IMR-90 (cell line): ENCODE results near the gene CHPT1. TPM values are rescaled to one million over a fixed set of nuclear protein-coding genes. Genes with fewer than 3 reads are reported as not detected.

Experiments
- ATAC-seq: fragments of 200-7000 bp; cut with Tn5 transposase; 2 replicates; pipeline ENCODE4 v1.9.1; 2020; ENCODE audit warnings: low read depth, mild to moderate bottlenecking, moderate library complexity
- BruUV-seq: library from RNA; stranded (reverse); fragments of 400-500 nt; replicated peaks from 2 replicates; lab custom pipeline; 2021; lab: Mats Ljungman, UMichigan
- CTCF ChIA-PET: fragments of 300-600 bp; formaldehyde crosslinking; extraction: SDS; loops from one replicate; lab custom pipeline; 2021; ENCODE audit warnings: antibody characterized with exemption; lab: Yijun Ruan, JAX
- POLR2A ChIA-PET: fragments of 300-600 bp; sonication (Branson Sonifier 250); formaldehyde crosslinking; loops from one replicate; lab custom pipeline; 2022; ENCODE audit warnings: antibody characterized with exemption; ENCODE audit not compliant: unreplicated experiment; lab: Charles Lee
- DNase-seq: peaks from one replicate; pipeline ENCODE4 v3.0.0; 2013
- H2AFZ ChIP-seq: replicated peaks from 2 replicates; pipeline ENCODE3; 2013; ENCODE audit warnings: low read length, mild to moderate bottlenecking; ENCODE audit not compliant: poor library complexity
- H2AK5ac ChIP-seq: 2 replicates; pipeline ENCODE4 v1.6.1; 2013; ENCODE audit warnings: low read depth, low read length, inconsistent platforms
- H2AK9ac ChIP-seq: replicated peaks from 2 replicates; pipeline ENCODE3; 2013; ENCODE audit warnings: mild to moderate bottlenecking, low read depth, low read length, moderate library complexity; ENCODE audit not compliant: poor library complexity
- H2BK120ac ChIP-seq: 2 replicates; pipeline ENCODE4 v1.6.1; 2013; ENCODE audit warnings: low read depth, low read length, inconsistent platforms
- H2BK15ac ChIP-seq: 3 replicates; pipeline ENCODE4 v1.6.1; 2013; ENCODE audit warnings: low read depth, low read length, inconsistent platforms
- H2BK20ac ChIP-seq: 2 replicates; pipeline ENCODE4 v1.6.1; 2013; ENCODE audit warnings: low read depth, mild to moderate bottlenecking, inconsistent platforms, low read length, moderate library complexity
- H2BK5ac ChIP-seq: 2 replicates; pipeline ENCODE4 v1.6.1; 2013; ENCODE audit warnings: mild to moderate bottlenecking, low read depth, low read length, inconsistent platforms; ENCODE audit not compliant: poor library complexity, severe bottlenecking
- H3K14ac ChIP-seq: replicated peaks from 2 replicates; pipeline ENCODE4 v1.6.1; 2013; ENCODE audit warnings: low read depth, low read length, inconsistent platforms
- H3K18ac ChIP-seq: 2 replicates; pipeline ENCODE4 v1.6.1; 2013; ENCODE audit warnings: low read depth, low read length, control low read depth
- H3K23ac ChIP-seq: 2 replicates; pipeline ENCODE4 v1.6.1; 2013; ENCODE audit warnings: low read depth, low read length, inconsistent platforms
- H3K27ac ChIP-seq: 2 replicates; pipeline ENCODE4 v1.5.1; 2013; ENCODE audit warnings: mild to moderate bottlenecking, control low read depth, low read length; ENCODE audit not compliant: insufficient read depth
- H3K27me3 ChIP-seq: 2 replicates; pipeline ENCODE4 v1.6.1; 2013; ENCODE audit warnings: low read length; ENCODE audit not compliant: control insufficient read depth, insufficient read depth
- H3K36me3 ChIP-seq: 2 replicates; pipeline ENCODE4 v1.6.1; 2013; ENCODE audit warnings: low read length, mixed read lengths; ENCODE audit not compliant: control insufficient read depth, insufficient read depth
- H3K4ac ChIP-seq: 2 replicates; pipeline ENCODE4 v1.6.1; 2013; ENCODE audit warnings: low read depth, low read length, inconsistent platforms
- H3K4me1 ChIP-seq: 2 replicates; pipeline ENCODE4 v1.6.1; 2013; ENCODE audit warnings: low read length, mixed read lengths; ENCODE audit not compliant: control insufficient read depth, insufficient read depth
- H3K4me2 ChIP-seq: 2 replicates; pipeline ENCODE4 v1.6.1; 2013; ENCODE audit warnings: low read depth, mild to moderate bottlenecking, control low read depth, low read length, moderate library complexity
- H3K4me3 ChIP-seq: 2 replicates; pipeline ENCODE4 v1.5.1; 2013; ENCODE audit warnings: low read depth, mild to moderate bottlenecking, control low read depth, low read length, moderate library complexity; ENCODE audit not compliant: insufficient read depth
- H3K56ac ChIP-seq: 2 replicates; pipeline ENCODE4 v1.6.1; 2013; ENCODE audit warnings: low read length, inconsistent platforms; ENCODE audit not compliant: insufficient read depth; ENCODE audit errors: extremely low read depth
- H3K79me1 ChIP-seq, 2 experiments: 2 replicates each; pipeline ENCODE4 v1.6.1; 2013; ENCODE audit warnings: low read length in 2 of 2, inconsistent platforms in 1 of 2, low read depth in 1 of 2
- H3K9ac ChIP-seq: 2 replicates; pipeline ENCODE4 v1.6.1; 2013; ENCODE audit warnings: low read depth, low read length, control low read depth
- H3K9me1 ChIP-seq: 2 replicates; pipeline ENCODE4 v1.6.1; 2013; ENCODE audit warnings: low read length, inconsistent platforms; ENCODE audit not compliant: insufficient read depth
- H3K9me3 ChIP-seq: 2 replicates; pipeline ENCODE4 v1.6.1; 2013; ENCODE audit warnings: low read length; ENCODE audit not compliant: control insufficient read depth, insufficient read depth
- H4K20me1 ChIP-seq: 2 replicates; pipeline ENCODE4 v1.6.1; 2013; ENCODE audit warnings: low read length, inconsistent platforms; ENCODE audit not compliant: insufficient read depth
- H4K5ac ChIP-seq: 2 replicates; pipeline ENCODE4 v1.6.1; 2013; ENCODE audit warnings: mild to moderate bottlenecking, low read depth, low read length, control low read depth
- H4K8ac ChIP-seq, 2 experiments: 2 replicates each; pipeline ENCODE4 v1.6.1; 2013; ENCODE audit warnings: low read depth in 2 of 2, low read length in 2 of 2, control low read depth in 1 of 2, inconsistent platforms in 1 of 2
- H4K91ac ChIP-seq: 2 replicates; pipeline ENCODE4 v1.6.1; 2013; ENCODE audit warnings: low read depth, low read length, inconsistent platforms; ENCODE audit not compliant: insufficient read depth
- BHLHE40 ChIP-seq: fragments of 150-350 bp; IDR thresholded peaks from 2 replicates; pipeline ENCODE4 v1.6.1; 2016; ENCODE audit warnings: mild to moderate bottlenecking, low read depth, low read length
- CEBPB ChIP-seq: IDR thresholded peaks from 2 replicates; pipeline ENCODE4 v1.6.1; 2012; ENCODE audit warnings: low read depth, low read length, improper control_type of control experiment
- CHD1 ChIP-seq: IDR thresholded peaks from 2 replicates; pipeline ENCODE4 v1.6.1; 2012; ENCODE audit warnings: low read depth, low read length, improper control_type of control experiment
- FOS ChIP-seq: fragments of 150-350 bp; IDR thresholded peaks from 2 replicates; pipeline ENCODE4 v1.6.1; 2016; ENCODE audit warnings: low read depth, low read length
- NFE2L2 ChIP-seq: fragments of 150-350 bp; IDR thresholded peaks from 2 replicates; pipeline ENCODE4 v1.6.1; 2016; ENCODE audit warnings: low read depth, mild to moderate bottlenecking, low read length
- POLR2A ChIP-seq: IDR thresholded peaks from 2 replicates; pipeline ENCODE4 v1.6.1; 2012; ENCODE audit warnings: mild to moderate bottlenecking, low read depth, low read length
- RAD21 ChIP-seq: IDR thresholded peaks from 2 replicates; pipeline ENCODE4 v1.6.1; 2012; ENCODE audit warnings: low read length, improper control_type of control experiment
- dilution Hi-C: fragments of 300-500 bp; cut with HindIII; formaldehyde crosslinking; loops from one replicate; pipeline ENCODE4 v1.14.3; 2018; ENCODE audit warnings: low sequenced_read_pairs; ENCODE audit not compliant: unreplicated experiment
- in situ Hi-C: fragments of 300-500 bp; cut with MboI; formaldehyde crosslinking; loops from 3 replicates; pipeline ENCODE4 v1.14.3; 2019; ENCODE audit warnings: low sequenced_read_pairs, inconsistent platforms, mixed read lengths
- intact Hi-C: fragments of 100-400 bp; cut with micrococcal nuclease; formaldehyde crosslinking; loops from 2 replicates; pipeline ENCODE4 v1.10.0; 2022
- polyA plus RNA-seq, 3 experiments: library from polyadenylated mRNA; depleted of rRNA; stranded (reverse); fragments of >200 nt; gene quantifications; 2 replicates each; pipeline ENCODE4 v1.2.3, GENCODE V29; 2012; ENCODE audit warnings: low replicate concordance in 1 of 3
- total RNA-seq: library from RNA; depleted of rRNA; stranded (reverse); fragments of >200 nt; gene quantifications from 2 replicates; pipeline ENCODE4 v1.2.3, GENCODE V29; 2012

The CHPT1 gene
- total and polyA plus RNA-seq, 2 of the 4 experiments (the other 2 are of a cell fraction), result 8.1 to 11.7 TPM

GRCh38 chr12:101719566-101719965 is 22.1 kb downstream of the CHPT1 start:
- CTCF ChIA-PET, result no interaction called here
- H3K9ac ChIP-seq, result no peak overlapping the region
- no peaks in the 10 kb centered on the region; a peak in 1 of 4 replicates for H3K79me1 ChIP-seq
- BruUV-seq, result no TSS peak
- H2AK5ac ChIP-seq, result no peak overlapping the region
- no peaks in the 10 kb centered on the region for H3K27me3 ChIP-seq
- peak overlapping the region; percentile 53; the same call in 1 of the 2 replicates for H3K4me2 ChIP-seq
- DNase-seq (peak; percentile 78), ATAC-seq (peak; percentile 87)
- no peak overlapping the region for H2BK20ac ChIP-seq
- dilution Hi-C loops, result no loop called here
- no peak overlapping the region for H3K14ac ChIP-seq
- peaks cover 7% of the 10 kb centered on the region; the same call in 1 of the 2 replicates for H3K9me1 ChIP-seq
- intact Hi-C loops, result no loop called here
- H2AK9ac ChIP-seq, result no peak overlapping the region
- no peak overlapping the region for H2BK120ac ChIP-seq
- H3K4ac ChIP-seq, result no peak overlapping the region
- H3K36me3 ChIP-seq, result peaks cover 3% of the 10 kb centered on the region; the same call in 1 of the 2 replicates
- no peak overlapping the region for H2BK15ac ChIP-seq
- H3K27ac ChIP-seq, result no peak overlapping the region
- no peaks in the 10 kb centered on the region for H3K9me3 ChIP-seq
- H2BK5ac ChIP-seq, result no peak overlapping the region
- POLR2A ChIA-PET, result no interaction called here
- no peaks in the 10 kb centered on the region; the same call in 1 of the 2 replicates for H3K4me1 ChIP-seq
- TF ChIP-seq NFE2L2, result no peak
- no peak for TF ChIP-seq CEBPB
- TF ChIP-seq POLR2A, result no peak
- TF ChIP-seq CHD1, result no peak
- TF ChIP-seq BHLHE40, result no peak
- no peak for TF ChIP-seq FOS
- TF ChIP-seq RAD21, result no peak
- no peaks in the 10 kb centered on the region for H4K20me1 ChIP-seq
- no peak overlapping the region for H4K5ac ChIP-seq
- H3K18ac ChIP-seq, result no peak overlapping the region
- in situ Hi-C loops, result no loop called here
- no peak overlapping the region for H3K23ac ChIP-seq
- no peak overlapping the region for H3K4me3 ChIP-seq
- H4K8ac ChIP-seq, result no peak overlapping the region
- no peak overlapping the region for H3K56ac ChIP-seq
- no peak overlapping the region for H4K91ac ChIP-seq
- no peak overlapping the region for H2AFZ ChIP-seq
